Measurements from ENCODE around the gene CCHCR1. TPM values are rescaled to one million over a fixed set of nuclear protein-coding genes. Genes with fewer than 3 reads are reported as not detected.
A peak's percentile ranks its signal among the peaks of the same experiment; 100 is the strongest.

The CCHCR1 gene
- total and polyA plus RNA-seq, 9 of the 15 experiments (the other 6 are each of a cell fraction or from before 2014, with no cell fraction given), result 1.2 to 47.3 (median 32.0) TPM

DNA sequence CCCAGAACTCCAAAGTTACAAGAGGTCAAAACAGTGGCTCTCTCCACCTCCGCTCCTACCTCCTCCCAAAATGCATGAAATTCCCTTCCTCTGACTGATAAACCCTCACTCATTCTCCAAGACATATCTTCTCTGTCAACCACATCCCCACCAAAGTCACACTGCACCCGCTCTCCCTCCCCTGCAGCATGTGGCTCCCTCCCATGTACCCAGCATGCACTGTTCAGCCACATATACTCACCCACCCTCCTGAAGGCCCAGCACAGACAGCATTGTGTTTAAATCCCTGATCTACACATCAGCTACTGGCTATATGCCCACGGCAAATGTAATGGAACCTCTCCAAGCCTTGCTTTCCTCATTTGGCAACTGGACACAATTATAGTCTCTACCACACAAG, 18.4 kb upstream of the CCHCR1 start (continued):
- TF ChIP-seq, protein P1, sequence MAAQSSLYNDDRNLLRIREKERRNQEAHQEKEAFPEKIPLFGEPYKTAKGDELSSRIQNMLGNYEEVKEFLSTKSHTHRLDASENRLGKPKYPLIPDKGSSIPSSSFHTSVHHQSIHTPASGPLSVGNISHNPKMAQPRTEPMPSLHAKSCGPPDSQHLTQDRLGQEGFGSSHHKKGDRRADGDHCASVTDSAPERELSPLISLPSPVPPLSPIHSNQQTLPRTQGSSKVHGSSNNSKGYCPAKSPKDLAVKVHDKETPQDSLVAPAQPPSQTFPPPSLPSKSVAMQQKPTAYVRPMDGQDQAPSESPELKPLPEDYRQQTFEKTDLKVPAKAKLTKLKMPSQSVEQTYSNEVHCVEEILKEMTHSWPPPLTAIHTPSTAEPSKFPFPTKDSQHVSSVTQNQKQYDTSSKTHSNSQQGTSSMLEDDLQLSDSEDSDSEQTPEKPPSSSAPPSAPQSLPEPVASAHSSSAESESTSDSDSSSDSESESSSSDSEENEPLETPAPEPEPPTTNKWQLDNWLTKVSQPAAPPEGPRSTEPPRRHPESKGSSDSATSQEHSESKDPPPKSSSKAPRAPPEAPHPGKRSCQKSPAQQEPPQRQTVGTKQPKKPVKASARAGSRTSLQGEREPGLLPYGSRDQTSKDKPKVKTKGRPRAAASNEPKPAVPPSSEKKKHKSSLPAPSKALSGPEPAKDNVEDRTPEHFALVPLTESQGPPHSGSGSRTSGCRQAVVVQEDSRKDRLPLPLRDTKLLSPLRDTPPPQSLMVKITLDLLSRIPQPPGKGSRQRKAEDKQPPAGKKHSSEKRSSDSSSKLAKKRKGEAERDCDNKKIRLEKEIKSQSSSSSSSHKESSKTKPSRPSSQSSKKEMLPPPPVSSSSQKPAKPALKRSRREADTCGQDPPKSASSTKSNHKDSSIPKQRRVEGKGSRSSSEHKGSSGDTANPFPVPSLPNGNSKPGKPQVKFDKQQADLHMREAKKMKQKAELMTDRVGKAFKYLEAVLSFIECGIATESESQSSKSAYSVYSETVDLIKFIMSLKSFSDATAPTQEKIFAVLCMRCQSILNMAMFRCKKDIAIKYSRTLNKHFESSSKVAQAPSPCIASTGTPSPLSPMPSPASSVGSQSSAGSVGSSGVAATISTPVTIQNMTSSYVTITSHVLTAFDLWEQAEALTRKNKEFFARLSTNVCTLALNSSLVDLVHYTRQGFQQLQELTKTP (IDR thresholded peaks at IDR 0.05; ENCODE audit: low read depth in 1 of 2, partially characterized antibody in 2 of 2), result no peak
- TF ChIP-seq, protein P2, sequence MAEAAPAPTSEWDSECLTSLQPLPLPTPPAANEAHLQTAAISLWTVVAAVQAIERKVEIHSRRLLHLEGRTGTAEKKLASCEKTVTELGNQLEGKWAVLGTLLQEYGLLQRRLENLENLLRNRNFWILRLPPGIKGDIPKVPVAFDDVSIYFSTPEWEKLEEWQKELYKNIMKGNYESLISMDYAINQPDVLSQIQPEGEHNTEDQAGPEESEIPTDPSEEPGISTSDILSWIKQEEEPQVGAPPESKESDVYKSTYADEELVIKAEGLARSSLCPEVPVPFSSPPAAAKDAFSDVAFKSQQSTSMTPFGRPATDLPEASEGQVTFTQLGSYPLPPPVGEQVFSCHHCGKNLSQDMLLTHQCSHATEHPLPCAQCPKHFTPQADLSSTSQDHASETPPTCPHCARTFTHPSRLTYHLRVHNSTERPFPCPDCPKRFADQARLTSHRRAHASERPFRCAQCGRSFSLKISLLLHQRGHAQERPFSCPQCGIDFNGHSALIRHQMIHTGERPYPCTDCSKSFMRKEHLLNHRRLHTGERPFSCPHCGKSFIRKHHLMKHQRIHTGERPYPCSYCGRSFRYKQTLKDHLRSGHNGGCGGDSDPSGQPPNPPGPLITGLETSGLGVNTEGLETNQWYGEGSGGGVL (CRISPR knock-in tag; IDR thresholded peaks at IDR 0.05), result no peak
- TF ChIP-seq FOXJ3 (CRISPR knock-in tag; IDR thresholded peaks at IDR 0.05), result no peak
- TF ChIP-seq WHSC1 (IDR thresholded peaks at IDR 0.05; ENCODE audit: low read length), result no peak
- TF ChIP-seq, protein P3, sequence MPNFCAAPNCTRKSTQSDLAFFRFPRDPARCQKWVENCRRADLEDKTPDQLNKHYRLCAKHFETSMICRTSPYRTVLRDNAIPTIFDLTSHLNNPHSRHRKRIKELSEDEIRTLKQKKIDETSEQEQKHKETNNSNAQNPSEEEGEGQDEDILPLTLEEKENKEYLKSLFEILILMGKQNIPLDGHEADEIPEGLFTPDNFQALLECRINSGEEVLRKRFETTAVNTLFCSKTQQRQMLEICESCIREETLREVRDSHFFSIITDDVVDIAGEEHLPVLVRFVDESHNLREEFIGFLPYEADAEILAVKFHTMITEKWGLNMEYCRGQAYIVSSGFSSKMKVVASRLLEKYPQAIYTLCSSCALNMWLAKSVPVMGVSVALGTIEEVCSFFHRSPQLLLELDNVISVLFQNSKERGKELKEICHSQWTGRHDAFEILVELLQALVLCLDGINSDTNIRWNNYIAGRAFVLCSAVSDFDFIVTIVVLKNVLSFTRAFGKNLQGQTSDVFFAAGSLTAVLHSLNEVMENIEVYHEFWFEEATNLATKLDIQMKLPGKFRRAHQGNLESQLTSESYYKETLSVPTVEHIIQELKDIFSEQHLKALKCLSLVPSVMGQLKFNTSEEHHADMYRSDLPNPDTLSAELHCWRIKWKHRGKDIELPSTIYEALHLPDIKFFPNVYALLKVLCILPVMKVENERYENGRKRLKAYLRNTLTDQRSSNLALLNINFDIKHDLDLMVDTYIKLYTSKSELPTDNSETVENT (CRISPR knock-in tag; IDR thresholded peaks at IDR 0.05), result no peak
- no peak for TF ChIP-seq KDM1A (IDR thresholded peaks at IDR 0.05)
- no peak for TF ChIP-seq CBFA2T3 (IDR thresholded peaks at IDR 0.05)
- TF ChIP-seq, protein P4, sequence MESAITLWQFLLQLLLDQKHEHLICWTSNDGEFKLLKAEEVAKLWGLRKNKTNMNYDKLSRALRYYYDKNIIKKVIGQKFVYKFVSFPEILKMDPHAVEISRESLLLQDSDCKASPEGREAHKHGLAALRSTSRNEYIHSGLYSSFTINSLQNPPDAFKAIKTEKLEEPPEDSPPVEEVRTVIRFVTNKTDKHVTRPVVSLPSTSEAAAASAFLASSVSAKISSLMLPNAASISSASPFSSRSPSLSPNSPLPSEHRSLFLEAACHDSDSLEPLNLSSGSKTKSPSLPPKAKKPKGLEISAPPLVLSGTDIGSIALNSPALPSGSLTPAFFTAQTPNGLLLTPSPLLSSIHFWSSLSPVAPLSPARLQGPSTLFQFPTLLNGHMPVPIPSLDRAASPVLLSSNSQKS (CRISPR knock-in tag; IDR thresholded peaks at IDR 0.05), result no peak
- TF ChIP-seq CHD1 (IDR thresholded peaks at IDR 0.05; ENCODE audit: low read length), result no peak
- TF ChIP-seq ESRRA (IDR thresholded peaks at IDR 0.05; ENCODE audit: borderline replicate concordance, low read depth), result no peak
- TF ChIP-seq, protein P5, sequence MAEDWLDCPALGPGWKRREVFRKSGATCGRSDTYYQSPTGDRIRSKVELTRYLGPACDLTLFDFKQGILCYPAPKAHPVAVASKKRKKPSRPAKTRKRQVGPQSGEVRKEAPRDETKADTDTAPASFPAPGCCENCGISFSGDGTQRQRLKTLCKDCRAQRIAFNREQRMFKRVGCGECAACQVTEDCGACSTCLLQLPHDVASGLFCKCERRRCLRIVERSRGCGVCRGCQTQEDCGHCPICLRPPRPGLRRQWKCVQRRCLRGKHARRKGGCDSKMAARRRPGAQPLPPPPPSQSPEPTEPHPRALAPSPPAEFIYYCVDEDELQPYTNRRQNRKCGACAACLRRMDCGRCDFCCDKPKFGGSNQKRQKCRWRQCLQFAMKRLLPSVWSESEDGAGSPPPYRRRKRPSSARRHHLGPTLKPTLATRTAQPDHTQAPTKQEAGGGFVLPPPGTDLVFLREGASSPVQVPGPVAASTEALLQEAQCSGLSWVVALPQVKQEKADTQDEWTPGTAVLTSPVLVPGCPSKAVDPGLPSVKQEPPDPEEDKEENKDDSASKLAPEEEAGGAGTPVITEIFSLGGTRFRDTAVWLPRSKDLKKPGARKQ (CRISPR knock-in tag; IDR thresholded peaks at IDR 0.05), result no peak
- peak; percentile 62; the same call in 1 of the 2 replicates for TF ChIP-seq ZNF766 (CRISPR knock-in tag; conservative IDR thresholded peaks at IDR 0.05)
- TF ChIP-seq, protein P6, sequence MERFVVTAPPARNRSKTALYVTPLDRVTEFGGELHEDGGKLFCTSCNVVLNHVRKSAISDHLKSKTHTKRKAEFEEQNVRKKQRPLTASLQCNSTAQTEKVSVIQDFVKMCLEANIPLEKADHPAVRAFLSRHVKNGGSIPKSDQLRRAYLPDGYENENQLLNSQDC (CRISPR knock-in tag; IDR thresholded peaks at IDR 0.05), result no peak
- TF ChIP-seq POLR2H (tag; IDR thresholded peaks at IDR 0.05; ENCODE audit: low read depth), result no peak
- TF ChIP-seq ATF1 (CRISPR knock-in tag; IDR thresholded peaks at IDR 0.05), result no peak
- TF ChIP-seq ATF1 (tag; IDR thresholded peaks at IDR 0.05), result no peak
- TF ChIP-seq, protein P7, sequence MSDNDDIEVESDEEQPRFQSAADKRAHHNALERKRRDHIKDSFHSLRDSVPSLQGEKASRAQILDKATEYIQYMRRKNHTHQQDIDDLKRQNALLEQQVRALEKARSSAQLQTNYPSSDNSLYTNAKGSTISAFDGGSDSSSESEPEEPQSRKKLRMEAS (CRISPR knock-in tag; IDR thresholded peaks at IDR 0.05), result peak; percentile 44; the same call in 1 of the 2 replicates
